OCI-LY1 (cell line): Measurements from ENCODE around the gene KCNN3.

Source experiments
- H2AFZ ChIP-seq: fragments of 200-600 bp; sonication (generic), shearing (Covaris generic); 2 replicates; pipeline ENCODE4 v1.6.0; 2014; ENCODE audit warnings: antibody characterized with exemption, mild to moderate bottlenecking, low read length
- H3F3A ChIP-seq: fragments of 200-600 bp; sonication (generic), shearing (Covaris generic); 2 replicates; pipeline ENCODE4 v1.6.0; 2014; ENCODE audit warnings: mild to moderate bottlenecking, antibody characterized with exemption, low read length, moderate library complexity; ENCODE audit not compliant: insufficient read depth
- H3K27ac ChIP-seq: fragments of 200-600 bp; sonication (generic); 2 replicates; pipeline ENCODE4 v1.5.1; 2014; ENCODE audit warnings: low read length, mixed run types, mild to moderate bottlenecking, low read depth; ENCODE audit not compliant: poor library complexity, severe bottlenecking
- H3K27me3 ChIP-seq: fragments of 200-600 bp; sonication (generic); 2 replicates; pipeline ENCODE4 v1.6.0; 2014; ENCODE audit warnings: antibody characterized with exemption, mild to moderate bottlenecking, low read length, moderate library complexity; ENCODE audit not compliant: insufficient read depth
- H3K36me3 ChIP-seq: fragments of 200-600 bp; sonication (generic); 2 replicates; pipeline ENCODE4 v1.6.1; 2014; ENCODE audit warnings: mild to moderate bottlenecking, antibody characterized with exemption, low read length, moderate library complexity, mixed read lengths; ENCODE audit not compliant: insufficient read depth
- H3K4me1 ChIP-seq: fragments of 200-600 bp; sonication (generic); 2 replicates; pipeline ENCODE4 v1.5.1; 2014; ENCODE audit warnings: mild to moderate bottlenecking, low read length, moderate library complexity; ENCODE audit not compliant: insufficient read depth, severe bottlenecking
- H3K4me2 ChIP-seq: fragments of 200-600 bp; sonication (generic), shearing (Covaris generic); 2 replicates; pipeline ENCODE4 v1.6.1; 2014; ENCODE audit warnings: low read length
- H3K4me3 ChIP-seq: fragments of 200-600 bp; sonication (generic); 2 replicates; pipeline ENCODE4 v1.5.1; 2014; ENCODE audit warnings: low read length, low read depth, mild to moderate bottlenecking, mixed read lengths; ENCODE audit not compliant: poor library complexity, severe bottlenecking
- H3K79me2 ChIP-seq: fragments of 200-600 bp; shearing (Covaris generic); 2 replicates; pipeline ENCODE4 v1.6.1; 2016; ENCODE audit warnings: mixed run types, low read length, mixed read lengths; ENCODE audit not compliant: insufficient read depth
- H3K9ac ChIP-seq: fragments of 200-600 bp; sonication (generic), shearing (Covaris generic); 2 replicates; pipeline ENCODE4 v1.6.1; 2014; ENCODE audit warnings: mild to moderate bottlenecking, low read length, mixed read lengths
- H3K9me2 ChIP-seq: fragments of 200-600 bp; sonication (generic), shearing (Covaris generic); 2 replicates; pipeline ENCODE4 v1.6.1; 2014; ENCODE audit warnings: low read depth, mild to moderate bottlenecking, low read length, mixed read lengths
- H3K9me3 ChIP-seq: fragments of 200-600 bp; shearing (Covaris generic); 2 replicates; pipeline ENCODE4 v1.6.1; 2014; ENCODE audit warnings: low read length, mixed read lengths
- H4K20me1 ChIP-seq: fragments of 200-600 bp; sonication (generic), shearing (Covaris generic); 2 replicates; pipeline ENCODE4 v1.6.0; 2016; ENCODE audit warnings: mild to moderate bottlenecking, low read length; ENCODE audit not compliant: insufficient read depth
- EZH2 ChIP-seq: fragments of 200-600 bp; sonication (generic), shearing (Covaris generic); IDR thresholded peaks from 2 replicates; pipeline ENCODE4 v1.8.0; 2017; ENCODE audit warnings: borderline replicate concordance, mixed run types, mild to moderate bottlenecking, antibody characterized with exemption, low read length, moderate library complexity, mixed read lengths
- TF ChIP-seq, protein P1 (sequence below): fragments of 200-600 bp; sonication (generic), shearing (Covaris generic); IDR thresholded peaks from 2 replicates; pipeline ENCODE4 v1.5.1; 2017; ENCODE audit warnings: mild to moderate bottlenecking, antibody characterized with exemption, low read length, moderate library complexity, mixed read lengths

KCNN3 gene

DNA sequence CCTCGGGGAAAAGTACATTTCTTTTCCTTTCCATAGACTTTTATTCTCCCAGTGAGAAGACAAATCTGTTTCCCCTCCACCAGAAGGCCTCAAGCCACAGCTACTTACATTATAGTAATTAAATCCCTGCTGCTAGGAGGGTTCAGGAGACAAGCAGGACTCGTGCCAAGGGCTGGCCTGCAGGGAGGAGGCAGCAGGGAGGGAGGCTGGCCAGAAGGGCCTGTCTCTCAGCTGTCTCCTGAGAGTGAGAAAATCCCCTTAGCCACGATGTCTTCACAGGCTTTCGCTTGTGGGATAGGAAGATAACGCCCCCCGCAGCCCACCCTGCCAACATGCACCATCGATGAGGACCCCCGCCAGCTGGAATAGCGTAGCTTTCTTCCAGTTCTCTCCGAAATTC, 14.0 kb downstream of the KCNN3 start:
- no peak for TF ChIP-seq EZH2
- TF ChIP-seq, protein P1, sequence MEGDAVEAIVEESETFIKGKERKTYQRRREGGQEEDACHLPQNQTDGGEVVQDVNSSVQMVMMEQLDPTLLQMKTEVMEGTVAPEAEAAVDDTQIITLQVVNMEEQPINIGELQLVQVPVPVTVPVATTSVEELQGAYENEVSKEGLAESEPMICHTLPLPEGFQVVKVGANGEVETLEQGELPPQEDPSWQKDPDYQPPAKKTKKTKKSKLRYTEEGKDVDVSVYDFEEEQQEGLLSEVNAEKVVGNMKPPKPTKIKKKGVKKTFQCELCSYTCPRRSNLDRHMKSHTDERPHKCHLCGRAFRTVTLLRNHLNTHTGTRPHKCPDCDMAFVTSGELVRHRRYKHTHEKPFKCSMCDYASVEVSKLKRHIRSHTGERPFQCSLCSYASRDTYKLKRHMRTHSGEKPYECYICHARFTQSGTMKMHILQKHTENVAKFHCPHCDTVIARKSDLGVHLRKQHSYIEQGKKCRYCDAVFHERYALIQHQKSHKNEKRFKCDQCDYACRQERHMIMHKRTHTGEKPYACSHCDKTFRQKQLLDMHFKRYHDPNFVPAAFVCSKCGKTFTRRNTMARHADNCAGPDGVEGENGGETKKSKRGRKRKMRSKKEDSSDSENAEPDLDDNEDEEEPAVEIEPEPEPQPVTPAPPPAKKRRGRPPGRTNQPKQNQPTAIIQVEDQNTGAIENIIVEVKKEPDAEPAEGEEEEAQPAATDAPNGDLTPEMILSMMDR: 0 out of 2 replicates have a peak, but pooled peaks have one; percentile 6
- H2AFZ ChIP-seq: no peak overlapping the region
- no peaks in the 10 kb centered on the region for H3K9me3 ChIP-seq
- no peaks in the 10 kb centered on the region for H3F3A ChIP-seq
- H3K79me2 ChIP-seq: peaks cover 46% of the 10 kb centered on the region
- peak overlapping the region; percentile 76 for H3K4me3 ChIP-seq
- H3K9me2 ChIP-seq: no peaks in the 10 kb centered on the region
- no peaks in the 10 kb centered on the region for H3K27me3 ChIP-seq
- peaks cover 16% of the 10 kb centered on the region for H3K36me3 ChIP-seq
- peak overlapping the region; percentile 94 for H3K4me2 ChIP-seq
- no peaks in the 10 kb centered on the region for H4K20me1 ChIP-seq
- peak overlapping the region; percentile 98 for H3K27ac ChIP-seq
- no peak overlapping the region; the same call in 1 of the 2 replicates for H3K9ac ChIP-seq
- H3K4me1 ChIP-seq: peaks cover 57% of the 10 kb centered on the region

DNA sequence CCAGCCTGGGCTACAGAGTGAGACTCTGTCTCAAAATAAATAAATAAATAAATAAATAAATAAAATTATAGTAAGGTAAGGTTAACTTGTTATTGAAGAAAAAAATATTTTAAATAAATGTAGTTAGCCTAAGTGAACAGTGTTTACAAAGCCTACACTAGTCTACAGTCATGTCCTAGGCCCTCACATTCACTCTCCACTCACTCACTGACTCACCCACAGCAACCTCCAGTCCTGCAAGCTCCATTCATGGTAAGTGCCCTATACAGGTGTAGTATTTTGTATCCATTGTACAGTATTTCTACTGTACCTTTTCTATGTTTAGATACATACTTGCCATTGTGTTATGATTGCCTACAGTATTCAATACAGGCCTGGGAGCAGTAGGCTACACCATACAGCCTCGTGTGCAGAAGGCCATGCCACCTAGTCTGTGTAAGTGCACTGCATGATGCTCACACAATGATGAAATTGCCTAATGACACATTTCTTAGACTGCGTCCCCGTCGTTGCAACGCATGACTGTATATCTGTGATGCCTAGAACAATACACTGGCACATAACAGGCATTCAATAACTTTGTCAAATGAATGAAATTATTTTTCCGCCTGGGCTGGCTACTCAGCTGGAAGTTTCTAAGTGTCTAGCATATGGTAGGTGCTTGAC, 14.8 kb downstream of the KCNN3 start:
- H3K4me2 ChIP-seq: peak overlapping the region; percentile 94; the same call in 1 of the 2 replicates

DNA sequence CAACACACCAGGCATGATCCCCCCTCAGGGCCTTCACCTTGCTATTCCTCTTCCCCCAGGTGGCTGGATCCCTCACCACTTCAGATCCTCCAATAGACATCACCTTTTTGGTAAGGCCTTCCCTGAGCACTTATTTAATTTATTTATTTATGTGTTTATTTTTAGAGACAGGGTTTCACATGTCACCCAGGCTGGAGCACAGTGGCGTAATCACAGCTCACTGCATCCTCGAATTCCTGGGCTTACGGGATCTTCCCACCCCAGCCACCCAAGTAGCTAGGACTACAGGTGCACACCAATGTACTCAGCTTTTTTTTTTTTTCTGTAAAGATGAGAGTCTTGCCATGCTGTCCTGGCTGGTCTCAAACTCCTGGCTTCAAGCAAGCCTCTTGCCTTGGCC, 17.2 kb downstream of the KCNN3 start:
- H3K9ac ChIP-seq: no peak overlapping the region
- no peaks in the 10 kb centered on the region for H3K9me3 ChIP-seq
- no peak overlapping the region for H3K4me2 ChIP-seq
- no peak overlapping the region for H3K27ac ChIP-seq
- H3K79me2 ChIP-seq: peaks cover 37% of the 10 kb centered on the region
- no peaks in the 10 kb centered on the region for H4K20me1 ChIP-seq
- TF ChIP-seq, protein P1: no peak
- no peak for TF ChIP-seq EZH2
- H3K9me2 ChIP-seq: no peaks in the 10 kb centered on the region
- H3K4me3 ChIP-seq: no peak overlapping the region
- no peaks in the 10 kb centered on the region for H3F3A ChIP-seq
- peaks cover 37% of the 10 kb centered on the region for H3K4me1 ChIP-seq
- H2AFZ ChIP-seq: no peak overlapping the region
- H3K36me3 ChIP-seq: peaks cover 27% of the 10 kb centered on the region
- H3K27me3 ChIP-seq: no peaks in the 10 kb centered on the region

More for the DNA sequence above, 14.8 kb downstream of the KCNN3 start:
- no peak overlapping the region for H3K27ac ChIP-seq
- H3F3A ChIP-seq: no peaks in the 10 kb centered on the region
- H3K9me3 ChIP-seq: no peaks in the 10 kb centered on the region
- TF ChIP-seq, protein P1: no peak
- TF ChIP-seq EZH2: no peak
- peaks cover 20% of the 10 kb centered on the region for H3K36me3 ChIP-seq
- H3K9me2 ChIP-seq: no peaks in the 10 kb centered on the region
- no peak overlapping the region for H3K4me3 ChIP-seq
- H4K20me1 ChIP-seq: no peaks in the 10 kb centered on the region
- no peak overlapping the region for H2AFZ ChIP-seq
- no peak overlapping the region for H3K9ac ChIP-seq
- H3K79me2 ChIP-seq: peaks cover 46% of the 10 kb centered on the region
- peaks cover 50% of the 10 kb centered on the region for H3K4me1 ChIP-seq
- H3K27me3 ChIP-seq: no peaks in the 10 kb centered on the region
